Adipocyte (in vitro differentiated cells): ENCODE data around the gene XAF1.

Experiments
- DNase-seq: peaks from one replicate; pipeline ENCODE4 v3.0.0-alpha.2; 2015; ENCODE audit warnings: low read depth
- H3K27me3 ChIP-seq: replicated peaks from 2 replicates; pipeline ENCODE4 v1.7.0; 2013; ENCODE audit warnings: mild to moderate bottlenecking, low read length, moderate library complexity; ENCODE audit not compliant: control insufficient read depth, insufficient read depth
- H3K36me3 ChIP-seq: 2 replicates; pipeline ENCODE4 v1.7.0; 2013; ENCODE audit warnings: low read length, mild to moderate bottlenecking, moderate library complexity; ENCODE audit not compliant: control insufficient read depth, insufficient read depth, severe bottlenecking
- H3K4me1 ChIP-seq: 2 replicates; pipeline ENCODE4 v1.7.0; 2013; ENCODE audit warnings: mild to moderate bottlenecking, low read length, moderate library complexity; ENCODE audit not compliant: control insufficient read depth, insufficient read depth
- H3K4me3 ChIP-seq: 2 replicates; pipeline ENCODE4 v1.7.0; 2013; ENCODE audit warnings: mild to moderate bottlenecking, low read length, moderate library complexity
- H3K9ac ChIP-seq: 2 replicates; pipeline ENCODE4 v1.7.0; 2013; ENCODE audit warnings: mild to moderate bottlenecking, low read length, moderate library complexity
- H3K9me3 ChIP-seq: 2 replicates; pipeline ENCODE4 v1.7.0; 2013; ENCODE audit warnings: mild to moderate bottlenecking, low read length, moderate library complexity; ENCODE audit not compliant: control insufficient read depth

The XAF1 gene

GRCh38 chr17:6786618-6787017, 30.8 kb downstream of the XAF1 start:
- no peak overlapping the region for H3K4me3 ChIP-seq
- H3K36me3 ChIP-seq = no peaks in the 10 kb centered on the region
- H3K9me3 ChIP-seq = no peaks in the 10 kb centered on the region
- peaks cover 24% of the 10 kb centered on the region for H3K27me3 ChIP-seq
- DNase-seq = peak; percentile 22
- H3K4me1 ChIP-seq = peaks cover 3% of the 10 kb centered on the region
- no peak overlapping the region for H3K9ac ChIP-seq

GRCh38 chr17:6787081-6787693, 31.3 kb downstream of the XAF1 start:
- no peaks in the 10 kb centered on the region for H3K9me3 ChIP-seq
- no peak for DNase-seq

GRCh38 chr17:6789146-6789545, 33.3 kb downstream of the XAF1 start:
- H3K36me3 ChIP-seq = no peaks in the 10 kb centered on the region
- H3K9me3 ChIP-seq = no peaks in the 10 kb centered on the region
- H3K9ac ChIP-seq = no peak overlapping the region
- H3K4me3 ChIP-seq = no peak overlapping the region
- no peak for DNase-seq
- H3K4me1 ChIP-seq = peaks cover 3% of the 10 kb centered on the region
- H3K27me3 ChIP-seq = peaks cover 24% of the 10 kb centered on the region

More at GRCh38 chr17:6787081-6787693, 31.3 kb downstream of the XAF1 start:
- no peaks in the 10 kb centered on the region for H3K36me3 ChIP-seq
- no peak overlapping the region for H3K4me3 ChIP-seq
- H3K9ac ChIP-seq = no peak overlapping the region
- H3K27me3 ChIP-seq = peaks cover 24% of the 10 kb centered on the region
- H3K4me1 ChIP-seq = peaks cover 3% of the 10 kb centered on the region

- no peak for DNase-seq
- Histone ChIP-seq H3K4me3 (no peak overlapping the region), H3K9ac (no peak overlapping the region), H3K36me3 (no peaks in the 10 kb centered on the region), H3K9me3 (no peaks in the 10 kb centered on the region), H3K4me1 (peaks cover 12% of the 10 kb centered on the region), H3K27me3 (peaks cover 22% of the 10 kb centered on the region)
These were observed 38.1 kb downstream of the XAF1 start for GRCh38 chr17:6793748-6794493.

GRCh38 chr17:6796017-6796886, 40.4 kb downstream of the XAF1 start:
- DNase-seq = no peak

GRCh38 chr17:6796887-6797490, 41.1 kb downstream of the XAF1 start:
- Histone ChIP-seq H3K4me3 (no peak overlapping the region), H3K9ac (no peak overlapping the region), H3K27me3 (peaks cover 9% of the 10 kb centered on the region), H3K36me3 (no peaks in the 10 kb centered on the region), H3K9me3 (no peaks in the 10 kb centered on the region), H3K4me1 (peaks cover 12% of the 10 kb centered on the region)
- DNase-seq = no peak

More at GRCh38 chr17:6796017-6796886, 40.4 kb downstream of the XAF1 start:
- H3K4me1 ChIP-seq = peaks cover 12% of the 10 kb centered on the region
- no peak overlapping the region for H3K9ac ChIP-seq
- H3K4me3 ChIP-seq = no peak overlapping the region
- H3K27me3 ChIP-seq = peaks cover 12% of the 10 kb centered on the region
- H3K36me3 ChIP-seq = no peaks in the 10 kb centered on the region
- no peaks in the 10 kb centered on the region for H3K9me3 ChIP-seq

- Histone ChIP-seq H3K27me3 (peaks cover 9% of the 10 kb centered on the region), H3K36me3 (no peaks in the 10 kb centered on the region), H3K4me3 (no peak overlapping the region), H3K9ac (no peak overlapping the region), H3K4me1 (peaks cover 12% of the 10 kb centered on the region), H3K9me3 (no peaks in the 10 kb centered on the region)
- DNase-seq = peak; percentile 67
These were observed 42.0 kb downstream of the XAF1 start for GRCh38 chr17:6797718-6798351.

GRCh38 chr17:6799738-6800137, 43.9 kb downstream of the XAF1 start:
- Histone ChIP-seq H3K36me3 (no peaks in the 10 kb centered on the region), H3K27me3 (peaks cover 9% of the 10 kb centered on the region), H3K9ac (no peak overlapping the region), H3K9me3 (no peaks in the 10 kb centered on the region), H3K4me3 (no peak overlapping the region), H3K4me1 (peaks cover 12% of the 10 kb centered on the region)
- DNase-seq = no peak

GRCh38 chr17:6800422-6801027, 44.7 kb downstream of the XAF1 start:
- no peak overlapping the region for H3K9ac ChIP-seq
- peaks cover 12% of the 10 kb centered on the region for H3K4me1 ChIP-seq
- DNase-seq = no peak
- no peak overlapping the region for H3K4me3 ChIP-seq
- no peaks in the 10 kb centered on the region for H3K36me3 ChIP-seq
- H3K9me3 ChIP-seq = no peaks in the 10 kb centered on the region
- peaks cover 9% of the 10 kb centered on the region for H3K27me3 ChIP-seq

GRCh38 chr17:6811510-6811909, 55.7 kb downstream of the XAF1 start:
- Histone ChIP-seq H3K4me3 (no peak overlapping the region), H3K27me3 (peaks cover 18% of the 10 kb centered on the region), H3K9me3 (no peaks in the 10 kb centered on the region), H3K36me3 (no peaks in the 10 kb centered on the region), H3K9ac (no peak overlapping the region), H3K4me1 (no peaks in the 10 kb centered on the region)
- DNase-seq = no peak
